Neural cell (in vitro differentiated cells): ENCODE results near the gene COL15A1.

ENCODE experiments used
- EP300 ChIP-seq: fragments of 450-650 bp; conservative IDR thresholded peaks from 2 replicates; pipeline ENCODE4 v1.6.1; 2014; ENCODE audit warnings: antibody characterized with exemption, mild to moderate bottlenecking, moderate library complexity; ENCODE audit not compliant: poor library complexity, severe bottlenecking
- EZH2 ChIP-seq: fragments of 200-600, 300-800 bp; shearing (Covaris generic), sonication (generic); IDR thresholded peaks from 2 replicates; pipeline ENCODE4 v1.6.1; 2014; ENCODE audit warnings: antibody characterized with exemption, low read length, borderline replicate concordance, mild to moderate bottlenecking; ENCODE audit not compliant: insufficient read depth, poor library complexity, severe bottlenecking
- MXI1 ChIP-seq: fragments of 450-650 bp; conservative IDR thresholded peaks from 2 replicates; pipeline ENCODE4 v1.6.1; 2014; ENCODE audit warnings: antibody characterized with exemption, mild to moderate bottlenecking; ENCODE audit not compliant: poor library complexity, severe bottlenecking
- POLR2AphosphoS5 ChIP-seq: IDR thresholded peaks from 2 replicates; pipeline ENCODE4 v1.6.1; 2012
- RAD21 ChIP-seq: fragments of 450-650 bp; conservative IDR thresholded peaks from 2 replicates; pipeline ENCODE4 v1.6.1; 2014; ENCODE audit warnings: antibody characterized with exemption, mild to moderate bottlenecking, moderate library complexity
- TF ChIP-seq, protein P1 (sequence below): IDR thresholded peaks from 2 replicates; pipeline ENCODE4 v1.6.1; 2012; ENCODE audit warnings: borderline replicate concordance
- TF ChIP-seq, protein P2 (sequence below): fragments of 450-650 bp; IDR thresholded peaks from 2 replicates; pipeline ENCODE4 v1.5.1; 2014; ENCODE audit warnings: antibody characterized with exemption, mild to moderate bottlenecking, moderate library complexity; ENCODE audit not compliant: poor library complexity, severe bottlenecking

DNA sequence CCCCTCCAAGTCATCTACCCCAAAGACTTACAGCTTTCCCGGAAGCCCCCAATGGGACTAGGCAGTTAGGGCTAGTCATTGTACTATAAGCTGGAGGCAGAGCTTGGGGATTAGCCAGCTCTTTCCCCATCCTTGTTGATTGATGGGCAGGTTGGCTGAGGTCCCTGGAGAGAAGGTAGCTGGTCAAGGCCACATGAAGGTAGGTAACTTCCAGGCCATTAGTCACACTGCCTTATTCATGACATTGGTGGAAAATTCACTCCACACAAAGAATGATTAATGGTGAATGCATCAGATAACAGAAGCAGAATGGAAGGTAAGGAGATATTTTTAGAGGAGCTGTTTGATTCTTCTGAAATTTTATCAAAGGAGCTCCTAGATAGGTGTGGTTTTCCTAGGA, 111.7 kb downstream of the COL15A1 start:
- TF ChIP-seq, protein P1, sequence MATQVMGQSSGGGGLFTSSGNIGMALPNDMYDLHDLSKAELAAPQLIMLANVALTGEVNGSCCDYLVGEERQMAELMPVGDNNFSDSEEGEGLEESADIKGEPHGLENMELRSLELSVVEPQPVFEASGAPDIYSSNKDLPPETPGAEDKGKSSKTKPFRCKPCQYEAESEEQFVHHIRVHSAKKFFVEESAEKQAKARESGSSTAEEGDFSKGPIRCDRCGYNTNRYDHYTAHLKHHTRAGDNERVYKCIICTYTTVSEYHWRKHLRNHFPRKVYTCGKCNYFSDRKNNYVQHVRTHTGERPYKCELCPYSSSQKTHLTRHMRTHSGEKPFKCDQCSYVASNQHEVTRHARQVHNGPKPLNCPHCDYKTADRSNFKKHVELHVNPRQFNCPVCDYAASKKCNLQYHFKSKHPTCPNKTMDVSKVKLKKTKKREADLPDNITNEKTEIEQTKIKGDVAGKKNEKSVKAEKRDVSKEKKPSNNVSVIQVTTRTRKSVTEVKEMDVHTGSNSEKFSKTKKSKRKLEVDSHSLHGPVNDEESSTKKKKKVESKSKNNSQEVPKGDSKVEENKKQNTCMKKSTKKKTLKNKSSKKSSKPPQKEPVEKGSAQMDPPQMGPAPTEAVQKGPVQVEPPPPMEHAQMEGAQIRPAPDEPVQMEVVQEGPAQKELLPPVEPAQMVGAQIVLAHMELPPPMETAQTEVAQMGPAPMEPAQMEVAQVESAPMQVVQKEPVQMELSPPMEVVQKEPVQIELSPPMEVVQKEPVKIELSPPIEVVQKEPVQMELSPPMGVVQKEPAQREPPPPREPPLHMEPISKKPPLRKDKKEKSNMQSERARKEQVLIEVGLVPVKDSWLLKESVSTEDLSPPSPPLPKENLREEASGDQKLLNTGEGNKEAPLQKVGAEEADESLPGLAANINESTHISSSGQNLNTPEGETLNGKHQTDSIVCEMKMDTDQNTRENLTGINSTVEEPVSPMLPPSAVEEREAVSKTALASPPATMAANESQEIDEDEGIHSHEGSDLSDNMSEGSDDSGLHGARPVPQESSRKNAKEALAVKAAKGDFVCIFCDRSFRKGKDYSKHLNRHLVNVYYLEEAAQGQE = no peak
- TF ChIP-seq, protein P2, sequence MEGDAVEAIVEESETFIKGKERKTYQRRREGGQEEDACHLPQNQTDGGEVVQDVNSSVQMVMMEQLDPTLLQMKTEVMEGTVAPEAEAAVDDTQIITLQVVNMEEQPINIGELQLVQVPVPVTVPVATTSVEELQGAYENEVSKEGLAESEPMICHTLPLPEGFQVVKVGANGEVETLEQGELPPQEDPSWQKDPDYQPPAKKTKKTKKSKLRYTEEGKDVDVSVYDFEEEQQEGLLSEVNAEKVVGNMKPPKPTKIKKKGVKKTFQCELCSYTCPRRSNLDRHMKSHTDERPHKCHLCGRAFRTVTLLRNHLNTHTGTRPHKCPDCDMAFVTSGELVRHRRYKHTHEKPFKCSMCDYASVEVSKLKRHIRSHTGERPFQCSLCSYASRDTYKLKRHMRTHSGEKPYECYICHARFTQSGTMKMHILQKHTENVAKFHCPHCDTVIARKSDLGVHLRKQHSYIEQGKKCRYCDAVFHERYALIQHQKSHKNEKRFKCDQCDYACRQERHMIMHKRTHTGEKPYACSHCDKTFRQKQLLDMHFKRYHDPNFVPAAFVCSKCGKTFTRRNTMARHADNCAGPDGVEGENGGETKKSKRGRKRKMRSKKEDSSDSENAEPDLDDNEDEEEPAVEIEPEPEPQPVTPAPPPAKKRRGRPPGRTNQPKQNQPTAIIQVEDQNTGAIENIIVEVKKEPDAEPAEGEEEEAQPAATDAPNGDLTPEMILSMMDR = no peak
- TF ChIP-seq EZH2 (no peak), RAD21 (no peak), MXI1 (no peak), POLR2AphosphoS5 (no peak), EP300 (no peak)
